Kidney (tissue), 14 donors: ENCODE data around the gene NUMB. TPM values are rescaled to one million over a fixed set of nuclear protein-coding genes. Genes with fewer than 3 reads are reported as not detected.

ENCODE experiments used
- DNase-seq, 5 donors: peaks; one replicate each; pipeline ENCODE4 v3.0.0-alpha.2; 2013 to 2020
- FAIRE-seq: peaks from 2 replicates; lab custom pipeline; 2012; peaks lifted over from hg19 to GRCh38; lab: Jason Lieb, UNC
- H3K27ac ChIP-seq, 2 donors: one replicate each; pipeline ENCODE4 v1.7.0; 2013; ENCODE audit warnings: low read depth in 2 of 2, low read length in 2 of 2, inconsistent platforms in 1 of 2
- H3K27me3 ChIP-seq: one replicate; pipeline ENCODE4 v1.7.1; 2013; ENCODE audit warnings: low read length, inconsistent platforms; ENCODE audit not compliant: control insufficient read depth, insufficient read depth
- H3K36me3 ChIP-seq, 3 donors: one replicate each; pipeline versions ENCODE4 v1.7.0 to v1.7.1; 2013; ENCODE audit warnings: low read length in 3 of 3, control low read depth in 1 of 3, inconsistent platforms in 1 of 3; ENCODE audit not compliant: insufficient read depth in 3 of 3, control insufficient read depth in 2 of 3
- H3K4me1 ChIP-seq, 3 donors: one replicate each; pipeline versions ENCODE4 v1.7.0 to v1.7.1; 2013; ENCODE audit warnings: low read length in 3 of 3, inconsistent platforms in 1 of 3, low read depth in 1 of 3; ENCODE audit not compliant: control insufficient read depth in 2 of 3, insufficient read depth in 2 of 3
- H3K4me3 ChIP-seq, 3 donors: one replicate each; pipeline versions ENCODE4 v1.7.0 to v1.8.1; 2013; ENCODE audit warnings: low read length in 3 of 3, control low read depth in 1 of 3, inconsistent platforms in 1 of 3
- H3K9ac ChIP-seq, 3 donors: one replicate each; pipeline versions ENCODE4 v1.7.0 to v1.7.1; 2013; ENCODE audit warnings: low read length in 3 of 3, control low read depth in 1 of 3, inconsistent platforms in 1 of 3
- H3K9me3 ChIP-seq, 3 donors: one replicate each; pipeline versions ENCODE4 v1.7.0 to v1.7.1; 2013; ENCODE audit warnings: low read length in 3 of 3, control low read depth in 1 of 3, inconsistent platforms in 1 of 3; ENCODE audit not compliant: control insufficient read depth in 2 of 3, insufficient read depth in 1 of 3
- CTCF ChIP-seq: IDR thresholded peaks from 3 replicates; pipeline ENCODE4 v1.5.1; 2012; ENCODE audit warnings: mild to moderate bottlenecking, moderate library complexity, borderline replicate concordance; ENCODE audit not compliant: insufficient read depth; ENCODE audit errors: extremely low read depth
- intact Hi-C: fragments of 100-400 bp; cut with DNase I; formaldehyde crosslinking; loops from one replicate; pipeline ENCODE4 v1.11.1; 2022
- polyA plus RNA-seq: library from polyadenylated mRNA; stranded (reverse); fragments of 350-450 nt; fragmentation: Illumina TruSeq; extraction: RNeasy Lipid Tissue Mini Kit (QIAGEN cat#74804); gene quantifications from one replicate; pipeline ENCODE4 v1.2.3, GENCODE V29; 2014; ENCODE audit warnings: low read depth, low replicate concordance; ENCODE audit not compliant: insufficient read depth
- total RNA-seq: library from RNA; stranded (reverse); fragmentation: NEBNext Ultra II Directional; extraction: Animal tissue kit (Norgen Biotek cat#: 25700); gene quantifications from one replicate; pipeline ENCODE4 v1.2.1, GENCODE V29; 2021
- donor health status: control.
- donor health status: control.
- donor health status: control.
- donor health status: control.
- donor health status: control.
- donor health status: DM: yes; HTN: yes; CAD: no.
- donor health status: Normal renal cell carcinoma (clear cell type).

The NUMB gene
- total and polyA plus RNA-seq, 2 donors from 2014 or later: 42.4 to 104 TPM

- Histone ChIP-seq H3K4me1 (peaks cover 0 to 40% (median 15%) of the 10 kb centered on the region in 3 donors), H3K9ac (peak overlapping the region in 1 of 3 donors; percentile 0), H3K36me3 (no peaks in the 10 kb centered on the region), H3K9me3 (no peaks in the 10 kb centered on the region), H3K4me3 (peak overlapping the region in 1 of 3 donors; percentile 63), H3K27ac (peak overlapping the region; percentile 43 to 89), H3K27me3 (peaks cover 6% of the 10 kb centered on the region)
- no peak for TF ChIP-seq CTCF
- DNase-seq (no peak), FAIRE-seq (no peak)
- intact Hi-C loops: no loop called here
Observed at GRCh38 chr14:73236752-73237218, 221.6 kb downstream of the NUMB start.

- no peak for TF ChIP-seq CTCF
- intact Hi-C loops: no loop called here
- DNase-seq (no peak), FAIRE-seq (no peak)
- Histone ChIP-seq H3K9ac (peak overlapping the region in 1 of 3 donors; percentile 26), H3K4me3 (no peak overlapping the region), H3K27ac (peak overlapping the region; percentile 30 to 43), H3K27me3 (peaks cover 6% of the 10 kb centered on the region), H3K9me3 (no peaks in the 10 kb centered on the region), H3K4me1 (peaks cover 0 to 36% (median 15%) of the 10 kb centered on the region in 3 donors), H3K36me3 (no peaks in the 10 kb centered on the region)
Observed at GRCh38 chr14:73236157-73236556, 222.2 kb downstream of the NUMB start.

- H3K27me3 ChIP-seq: peaks cover 6% of the 10 kb centered on the region
- peaks cover 0 to 31% (median 15%) of the 10 kb centered on the region in 3 donors for H3K4me1 ChIP-seq
- peak overlapping the region; percentile 42 to 54 for H3K27ac ChIP-seq
- no peak overlapping the region for H3K4me3 ChIP-seq
- no peaks in the 10 kb centered on the region for H3K9me3 ChIP-seq
- intact Hi-C loops: no loop called here
- FAIRE-seq (no peak), DNase-seq (peak in 3 of 5 donors; percentile 73 to 93 (median 80))
- TF ChIP-seq CTCF: no peak
- H3K36me3 ChIP-seq: no peaks in the 10 kb centered on the region
- H3K9ac ChIP-seq: peak overlapping the region in 1 of 3 donors; percentile 26
Observed at GRCh38 chr14:73235531-73236155, 222.7 kb downstream of the NUMB start.
